Stimulated activated naive CD8-positive, alpha-beta T cell treated with anti-CD3 and anti-CD28 coated beads, Interleukin-15, Interleukin-2, amounts not matched to agents 100 U/mL and 50 U/mL, for 24 hours (primary cell): ENCODE data around the gene HOPX.
"Not testable (repeated sequence)": the region's sequence is repeated elsewhere in the genome, so short reads cannot be mapped to it uniquely, and the experiment has no call there.

Experiments
- ATAC-seq: fragments of 150-1000 bp; cut with Tn5 transposase; one replicate; pipeline ENCODE4 v1.10.0; 2021
- DNase-seq: peaks from one replicate; pipeline ENCODE4 v3.0.0; 2021

HOPX gene

DNA sequence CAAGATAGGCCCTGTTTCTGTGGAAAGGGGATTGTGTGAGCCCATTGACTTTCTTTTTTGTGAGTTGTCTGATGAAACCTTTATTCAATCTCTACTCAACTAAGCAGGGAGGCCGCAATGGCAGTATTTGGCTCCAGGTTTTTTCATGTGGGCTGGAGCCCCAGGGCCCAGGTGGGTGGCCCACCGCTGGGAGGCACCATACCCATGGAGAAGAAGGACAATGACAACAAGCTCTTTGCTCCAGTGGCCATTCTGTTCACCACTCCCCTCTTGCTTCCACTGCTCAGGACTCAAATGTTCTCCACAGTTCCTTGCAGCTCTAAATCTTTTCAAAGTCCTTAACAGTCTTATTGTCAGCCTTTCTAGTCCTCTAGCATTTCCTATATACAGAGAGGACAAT is 54.1 kb downstream of the HOPX start:
- ATAC-seq, result no peak
- no peak for DNase-seq

DNA sequence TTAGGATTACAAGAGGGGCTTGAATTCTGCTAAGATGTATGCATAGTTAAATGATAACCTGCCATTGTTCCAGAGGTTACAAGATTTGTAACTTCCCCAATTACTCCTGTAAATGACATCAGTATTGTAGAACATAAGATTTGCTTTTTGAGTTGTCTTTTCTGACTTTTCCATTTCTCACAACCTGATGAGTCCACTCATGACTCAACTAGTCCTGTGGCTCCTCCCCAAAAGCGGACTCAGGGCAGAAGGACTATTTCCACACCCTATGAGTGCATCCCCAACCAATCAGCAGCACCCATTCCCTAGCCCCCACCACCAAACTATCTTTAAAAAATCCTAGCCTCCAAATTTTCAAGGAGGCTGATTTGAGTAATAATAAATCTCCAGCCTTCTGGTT is 54.7 kb downstream of the HOPX start:
- no peak for ATAC-seq
- DNase-seq, result no peak

DNA sequence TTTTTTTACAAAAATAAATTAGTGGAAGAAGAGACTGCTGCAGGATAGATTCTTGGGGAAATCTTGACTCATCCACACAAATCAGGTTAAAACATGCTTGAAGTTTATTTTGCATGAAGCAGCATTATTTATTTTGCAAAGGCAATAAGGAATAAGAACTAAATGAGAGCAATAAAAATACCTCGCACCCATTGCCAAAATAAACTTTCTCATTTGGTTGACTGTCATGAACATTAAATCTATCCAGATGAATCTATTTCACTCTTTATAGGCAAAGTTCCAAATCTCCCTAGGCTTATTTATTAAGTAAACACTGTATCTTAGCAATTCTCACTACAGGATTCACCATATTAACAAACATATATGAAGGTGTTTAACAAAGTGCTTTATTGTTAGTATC is 58.9 kb downstream of the HOPX start:
- DNase-seq (no peak), ATAC-seq (no peak)

DNA sequence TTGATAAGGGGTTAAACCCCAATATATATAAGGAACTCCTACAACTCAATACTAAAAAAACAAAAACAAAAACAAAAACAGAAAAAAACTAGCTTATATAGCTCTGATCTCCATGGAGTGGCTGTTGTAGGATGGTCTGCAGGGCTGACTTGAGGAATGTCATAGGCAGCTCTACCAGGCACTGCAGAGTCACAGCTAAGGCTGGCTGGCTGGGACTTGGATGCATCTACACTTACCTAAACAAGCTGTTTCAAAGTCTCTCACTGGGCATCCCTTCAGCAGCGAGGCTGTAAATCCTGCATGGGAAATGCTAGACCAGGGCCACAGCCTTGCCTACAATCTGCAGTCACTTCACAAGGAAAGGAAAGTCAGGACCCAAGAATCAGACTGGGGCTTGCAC is 61.3 kb downstream of the HOPX start:
- no peak for DNase-seq
- no peak for ATAC-seq

DNA sequence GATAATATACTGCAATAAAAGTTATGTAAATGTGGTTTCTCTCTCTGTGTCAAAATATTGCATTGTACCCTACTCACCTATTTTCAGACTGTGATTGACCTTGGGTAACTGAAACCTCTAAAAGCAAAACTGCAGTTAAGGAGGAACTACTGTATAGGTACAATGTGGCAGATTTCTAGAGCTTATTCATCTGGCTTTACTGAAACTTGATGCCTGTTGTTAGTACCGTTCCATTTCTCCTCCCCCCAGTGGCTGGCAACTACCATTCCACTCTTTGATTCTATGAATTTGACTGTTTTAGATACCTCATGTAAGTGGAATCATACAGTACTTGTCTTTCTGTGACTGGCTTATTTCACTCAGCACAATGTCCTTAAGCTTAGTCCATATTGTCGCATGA is 61.9 kb downstream of the HOPX start:
- DNase-seq (no peak), ATAC-seq (no peak)

DNA sequence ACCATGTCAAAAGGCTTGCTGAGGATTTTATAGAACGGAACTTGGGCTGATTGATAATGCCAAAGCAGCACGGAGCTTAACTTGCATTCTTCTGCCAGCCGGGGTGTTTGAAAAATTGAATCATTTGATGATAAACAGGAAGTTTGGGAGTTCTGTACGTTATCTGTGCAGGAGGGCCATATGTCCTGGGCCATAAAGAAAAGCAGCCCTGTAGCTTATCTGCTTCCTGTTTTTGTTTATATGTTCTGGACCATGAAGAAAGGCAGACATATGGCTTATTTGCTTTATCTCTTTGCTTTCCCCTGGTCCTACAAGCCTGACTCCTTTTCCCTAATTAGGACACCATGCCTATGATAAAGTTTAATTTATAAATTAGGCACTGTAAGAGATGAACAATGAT is 62.4 kb downstream of the HOPX start:
- DNase-seq (no peak), ATAC-seq (no peak)

DNA sequence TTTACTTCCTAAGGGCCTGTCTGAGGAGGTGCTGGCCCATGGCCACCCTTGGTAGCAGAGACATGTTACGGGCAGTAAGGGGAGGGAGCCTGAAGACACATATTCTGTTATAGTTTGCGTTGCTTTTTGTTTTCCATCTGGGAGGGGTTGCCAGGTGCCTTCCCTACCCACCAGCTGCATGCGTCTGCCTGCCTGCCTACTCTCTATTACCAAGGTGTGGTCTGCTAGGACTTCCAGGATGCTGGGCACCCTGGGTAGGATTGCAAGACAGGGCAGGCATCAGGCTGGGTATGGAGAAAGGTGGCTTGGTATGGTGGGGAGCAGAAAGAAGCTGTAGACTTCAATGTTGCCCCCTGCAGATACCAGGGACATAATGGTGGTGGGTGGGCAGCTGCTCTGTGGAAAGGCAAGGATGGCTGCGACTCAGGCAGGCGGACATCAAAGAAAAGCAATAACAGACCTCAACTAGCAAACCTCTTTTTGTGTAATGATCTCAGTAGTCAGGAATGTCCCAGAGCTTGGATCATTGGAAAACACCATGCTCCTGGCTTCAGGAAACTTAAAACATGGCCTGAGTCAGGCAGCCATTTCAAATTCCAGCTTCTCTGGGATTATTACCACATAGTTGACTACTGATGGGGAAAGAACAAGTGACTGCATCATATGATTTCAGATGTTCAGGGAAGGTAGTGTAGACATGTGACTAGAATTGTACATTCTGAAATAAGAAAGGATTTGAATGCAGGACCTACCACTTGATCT is 67.8 kb downstream of the HOPX start:
- ATAC-seq (no peak), DNase-seq (no peak)

DNA sequence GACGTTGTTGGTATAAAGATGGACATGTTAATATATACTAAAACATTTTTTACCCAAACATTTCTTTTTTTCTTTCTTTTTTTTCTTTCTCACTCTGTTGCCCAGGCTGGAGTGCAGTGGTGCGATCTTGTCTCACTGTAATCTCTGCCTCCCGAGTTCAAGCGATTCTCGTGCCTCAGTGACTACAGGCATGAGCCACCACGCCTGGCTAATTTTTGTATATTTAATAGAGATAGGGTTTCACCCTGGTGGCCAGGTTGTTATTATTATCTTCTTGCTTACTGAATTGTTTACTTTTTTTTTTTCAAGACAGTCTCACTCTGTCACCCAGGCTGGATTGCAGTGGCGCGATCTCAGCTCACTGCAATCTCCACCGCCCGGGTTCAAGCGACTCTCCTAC is 68.8 kb downstream of the HOPX start:
- DNase-seq (no peak), ATAC-seq (no peak)

DNA sequence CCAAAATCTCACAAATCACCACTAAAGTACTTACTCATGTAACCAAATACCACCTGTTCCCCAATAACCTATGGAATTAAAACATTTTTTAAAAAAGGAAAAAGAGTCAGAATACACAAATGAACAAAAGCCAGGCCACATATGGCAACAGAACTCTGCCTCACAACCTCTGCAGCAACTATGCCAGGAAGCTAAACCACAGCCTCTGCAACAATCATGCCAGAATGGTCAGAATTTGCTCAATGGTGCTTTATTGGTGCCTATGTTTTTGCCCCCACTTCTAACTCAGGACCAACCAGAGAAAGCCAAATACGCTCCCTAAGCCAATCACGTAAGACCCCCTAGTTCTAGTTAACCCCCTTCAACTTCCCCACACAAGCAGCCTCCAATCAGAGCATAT is 69.6 kb downstream of the HOPX start:
- ATAC-seq (no peak), DNase-seq (no peak)

DNA sequence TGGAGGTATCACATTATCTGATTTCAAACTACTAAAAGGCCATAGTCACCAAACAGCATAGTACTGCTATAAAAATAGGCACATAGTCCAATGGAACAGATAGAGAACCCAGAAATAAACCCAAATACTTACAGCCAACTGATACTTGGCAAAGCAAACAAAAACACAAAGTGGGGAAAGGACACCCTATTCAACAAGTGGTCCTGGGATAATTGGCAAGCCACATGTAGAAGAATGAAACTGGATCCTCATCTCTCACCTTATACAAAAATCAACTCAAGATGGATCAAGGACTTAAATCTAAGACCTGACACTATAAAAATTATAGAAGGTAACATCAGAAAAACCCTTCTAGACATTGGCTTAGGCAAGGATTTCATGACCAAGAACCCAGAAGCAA is 70.9 kb downstream of the HOPX start:
- not testable (repeated sequence) for DNase-seq, ATAC-seq

DNA sequence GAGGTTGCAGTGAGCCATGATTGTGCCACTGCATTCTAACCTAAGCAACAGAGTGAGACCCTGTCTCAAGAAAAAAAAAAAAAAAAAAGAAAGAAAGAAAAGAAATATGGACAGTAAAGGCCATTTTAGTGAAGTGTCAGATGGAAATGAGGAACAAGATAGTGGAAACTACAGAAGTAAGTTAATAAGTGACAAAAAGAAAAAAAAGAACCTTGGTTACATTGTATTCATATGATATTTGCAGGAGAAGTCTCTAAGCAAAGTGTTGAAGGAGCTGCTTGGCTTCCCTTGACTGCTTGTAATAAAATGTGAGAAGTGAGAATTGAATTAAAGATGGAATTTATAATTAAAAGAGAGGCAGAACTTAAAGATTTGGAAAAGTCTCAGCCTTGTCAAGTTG is 73.2 kb downstream of the HOPX start:
- ATAC-seq (no peak), DNase-seq (no peak)

DNA sequence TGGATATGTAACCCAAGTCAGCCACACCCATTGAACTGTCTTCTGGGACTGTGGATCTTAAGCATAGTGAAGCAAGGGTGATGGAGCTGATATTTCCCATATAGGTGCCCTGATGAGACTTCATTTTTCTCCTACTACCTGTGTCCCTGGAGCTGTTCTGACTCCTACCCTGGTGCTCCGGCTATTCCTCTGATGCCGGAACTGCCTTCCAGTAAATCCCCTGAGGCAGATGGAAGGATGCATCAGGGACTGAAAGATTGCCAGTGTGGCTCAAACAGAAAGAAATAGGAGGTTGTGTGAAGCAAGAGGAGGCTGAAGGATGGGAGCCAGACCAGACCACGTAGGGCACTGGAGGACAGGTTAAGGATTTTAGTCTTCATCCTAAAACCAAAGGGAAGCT is 74.7 kb downstream of the HOPX start:
- ATAC-seq (no peak), DNase-seq (no peak)

DNA sequence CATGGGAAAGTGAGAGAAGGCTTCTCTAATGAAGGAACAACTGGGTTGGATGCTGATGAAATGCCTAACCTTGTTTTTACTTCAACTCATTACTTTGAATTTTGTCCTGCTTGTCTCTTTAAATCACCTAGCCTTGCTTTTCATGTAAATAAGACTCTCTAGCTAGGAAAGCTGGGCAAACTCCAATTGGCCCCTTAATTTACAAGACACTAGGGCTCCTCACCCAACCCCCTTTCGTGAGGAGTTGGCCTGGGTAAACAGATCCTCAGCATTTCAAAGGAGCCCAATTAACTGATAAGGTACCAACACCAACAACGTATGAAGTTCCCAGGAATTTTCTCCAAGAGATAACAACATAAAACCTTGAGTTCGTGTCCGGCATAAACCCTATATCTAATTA is 75.6 kb downstream of the HOPX start:
- not testable (repeated sequence) for DNase-seq, ATAC-seq

DNA sequence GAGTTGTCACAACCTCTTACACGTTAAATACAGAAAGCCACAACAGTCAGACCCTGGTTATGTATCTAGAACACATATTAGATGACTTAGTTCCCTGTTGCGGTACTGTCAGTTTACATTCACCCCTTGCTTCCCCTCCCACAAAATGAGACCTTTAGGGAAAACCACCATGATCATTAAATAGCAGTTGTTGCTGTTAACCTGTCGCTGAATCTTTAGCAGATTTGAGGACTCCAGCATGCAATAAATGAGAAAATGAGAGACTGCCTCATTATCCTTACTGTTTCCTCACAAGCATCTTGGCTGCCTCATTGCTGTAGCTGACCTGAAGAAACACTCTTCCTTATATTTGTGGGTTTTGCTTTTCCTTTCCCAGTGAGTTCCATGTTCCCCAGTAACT is 77.8 kb downstream of the HOPX start:
- DNase-seq (no peak), ATAC-seq (no peak)
